ENCODE data around the gene ANKFN1.

ANKFN1 gene

DNA sequence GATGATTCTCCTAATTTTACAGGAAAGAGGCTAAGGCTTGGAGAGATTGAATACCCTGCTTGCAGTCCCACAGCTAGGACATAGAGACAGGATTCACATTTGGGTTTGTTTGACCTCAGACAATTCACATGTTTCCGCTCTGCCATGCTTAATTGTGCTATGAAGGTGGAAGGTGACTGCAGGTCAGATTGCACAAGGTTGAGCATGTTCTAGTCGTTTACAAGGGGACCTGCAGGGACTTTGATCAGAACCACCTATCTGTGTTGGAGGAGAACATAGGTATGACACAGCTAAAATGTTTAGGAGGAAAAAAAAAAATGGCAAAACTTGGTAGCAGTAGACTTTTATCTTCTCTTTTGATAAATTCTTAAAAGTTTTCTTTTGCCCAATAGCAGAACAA, 4.9 kb upstream of the ANKFN1 start:
- no peak for DNase-seq (ENCODE audit: low spot score)

DNA sequence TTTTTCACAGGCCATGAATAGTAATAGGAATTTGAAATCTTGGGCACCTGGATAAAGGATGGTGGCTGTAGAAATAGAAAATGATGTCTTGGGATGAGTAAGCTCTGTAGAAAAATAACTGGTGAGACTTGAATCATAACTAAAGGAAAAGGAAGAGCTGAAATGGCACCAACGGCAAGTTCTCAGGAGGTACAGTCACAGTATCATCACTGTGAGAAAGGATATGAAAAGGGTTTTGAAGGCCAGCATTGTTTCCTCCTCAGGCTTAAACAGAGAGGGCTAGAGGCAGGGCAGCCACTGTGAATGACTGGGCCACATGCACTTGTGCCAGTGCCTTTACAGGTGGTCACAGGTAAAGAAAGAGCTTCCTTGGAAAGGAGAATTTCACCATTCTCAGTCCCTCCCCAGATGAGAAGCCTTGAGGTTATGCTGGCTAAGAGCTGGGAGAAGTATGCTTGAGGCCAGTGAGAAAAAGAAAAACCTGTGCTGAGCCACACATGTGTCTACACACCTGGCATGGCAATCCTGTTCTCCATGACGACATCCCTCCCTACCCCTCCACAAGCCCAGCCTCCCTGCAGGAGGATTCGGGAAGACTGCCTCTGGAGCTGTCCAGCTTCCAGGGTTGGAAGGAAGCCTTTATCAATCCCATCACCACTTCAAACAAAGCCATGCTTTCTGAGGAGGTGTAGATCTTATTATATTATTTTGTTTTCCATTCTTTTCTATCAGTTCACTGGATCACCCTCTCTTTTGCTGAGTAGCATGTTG, 3.8 kb upstream of the ANKFN1 start:
- no peak for DNase-seq (ENCODE audit: low spot score)

DNA sequence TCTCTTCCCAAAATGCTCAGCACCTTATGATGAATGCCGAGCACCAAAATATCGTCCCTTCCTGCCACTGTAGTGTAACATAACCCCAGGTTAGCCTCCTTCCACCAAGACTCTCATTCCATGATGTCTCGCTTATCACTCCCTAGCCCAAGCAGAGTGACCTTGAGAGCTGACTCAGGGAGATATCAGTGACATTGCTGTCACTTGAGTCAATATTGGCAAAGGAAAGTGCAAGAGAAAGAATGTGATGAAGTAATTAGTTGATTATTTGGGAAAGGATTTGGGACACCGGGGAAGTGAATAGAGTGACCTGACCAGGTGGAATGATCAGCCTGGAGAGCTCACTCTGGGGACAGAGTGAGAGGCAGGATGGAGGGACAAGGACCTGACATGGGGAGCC, 2.6 kb upstream of the ANKFN1 start:
- DNase-seq (ENCODE audit: low spot score), result no peak

GRCh38 chr17:56157845-56158244, 4.6 kb downstream of the ANKFN1 start:
- DNase-seq (ENCODE audit: low spot score), result no peak

DNA sequence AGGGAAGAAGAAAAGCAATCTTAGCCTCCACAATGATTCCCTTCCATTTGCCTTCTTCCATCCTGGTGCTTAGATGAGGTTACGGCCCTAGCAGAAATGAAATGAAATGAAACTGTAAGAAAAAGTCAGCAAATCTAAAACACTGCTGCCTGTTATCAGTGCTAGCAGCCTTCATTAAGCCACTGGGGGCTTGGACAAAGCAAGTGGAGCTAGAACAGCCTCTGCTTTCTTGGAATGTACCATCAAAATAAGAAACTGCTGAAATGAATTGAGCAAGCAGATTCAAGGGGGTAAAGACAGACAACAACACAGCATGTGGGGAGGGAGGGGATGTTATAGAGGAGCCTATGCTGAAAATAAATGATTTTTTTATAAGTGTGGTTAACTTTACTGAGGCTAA, 5.1 kb downstream of the ANKFN1 start:
- no peak for DNase-seq (ENCODE audit: low spot score)

GRCh38 chr17:56158915-56159825, 5.9 kb downstream of the ANKFN1 start:
- DNase-seq (ENCODE audit: low spot score), result no peak

- no peak for DNase-seq (ENCODE audit: low spot score)
These were observed 6.6 kb downstream of the ANKFN1 start for GRCh38 chr17:56159826-56160380.

DNA sequence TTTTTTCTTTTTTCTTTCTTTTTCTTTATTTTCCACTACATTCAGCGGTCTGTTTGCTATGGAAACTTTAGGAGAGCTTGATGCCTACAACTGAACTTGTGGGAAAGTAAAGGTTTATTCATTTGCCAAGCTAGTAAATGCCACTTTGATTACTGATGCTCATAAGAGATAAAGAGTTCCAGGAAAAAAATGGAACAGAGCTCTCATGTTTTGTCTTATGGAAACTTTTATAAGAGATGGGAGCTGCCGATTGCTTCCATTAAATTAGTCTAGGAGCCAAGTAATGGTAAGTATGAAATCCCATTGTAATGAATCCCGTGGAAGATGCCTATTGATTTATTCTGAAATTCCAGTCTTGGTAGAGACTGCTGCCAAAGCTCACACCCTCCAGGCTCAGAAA, 7.1 kb downstream of the ANKFN1 start:
- DNase-seq (ENCODE audit: low spot score), result no peak

- DNase-seq (ENCODE audit: low spot score), result no peak
These were observed 11.9 kb downstream of the ANKFN1 start for GRCh38 chr17:56165072-56165641.

- DNase-seq (ENCODE audit: low spot score), result no peak
These were observed 14.2 kb downstream of the ANKFN1 start for GRCh38 chr17:56167491-56167890.

DNA sequence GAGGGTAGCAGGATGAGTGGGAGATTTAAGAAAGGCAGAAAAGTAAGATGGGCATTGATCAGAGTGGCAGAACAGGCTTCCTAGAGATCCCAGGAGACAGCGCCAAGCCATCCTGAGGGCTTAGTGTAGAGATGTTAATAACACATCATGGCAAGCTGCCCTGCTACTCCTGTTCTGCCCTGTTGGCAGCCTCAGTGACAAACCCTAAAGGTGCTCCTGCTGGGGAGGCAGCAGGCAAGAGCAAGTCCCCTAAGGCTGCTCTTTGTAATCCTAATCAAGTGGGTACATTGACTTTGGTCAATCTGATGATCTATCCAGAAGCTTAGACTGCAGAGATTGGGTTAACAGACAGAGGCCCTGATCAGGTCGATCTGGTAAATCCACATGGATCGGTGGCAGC, 16.3 kb downstream of the ANKFN1 start:
- no peak for DNase-seq (ENCODE audit: low spot score)

DNA sequence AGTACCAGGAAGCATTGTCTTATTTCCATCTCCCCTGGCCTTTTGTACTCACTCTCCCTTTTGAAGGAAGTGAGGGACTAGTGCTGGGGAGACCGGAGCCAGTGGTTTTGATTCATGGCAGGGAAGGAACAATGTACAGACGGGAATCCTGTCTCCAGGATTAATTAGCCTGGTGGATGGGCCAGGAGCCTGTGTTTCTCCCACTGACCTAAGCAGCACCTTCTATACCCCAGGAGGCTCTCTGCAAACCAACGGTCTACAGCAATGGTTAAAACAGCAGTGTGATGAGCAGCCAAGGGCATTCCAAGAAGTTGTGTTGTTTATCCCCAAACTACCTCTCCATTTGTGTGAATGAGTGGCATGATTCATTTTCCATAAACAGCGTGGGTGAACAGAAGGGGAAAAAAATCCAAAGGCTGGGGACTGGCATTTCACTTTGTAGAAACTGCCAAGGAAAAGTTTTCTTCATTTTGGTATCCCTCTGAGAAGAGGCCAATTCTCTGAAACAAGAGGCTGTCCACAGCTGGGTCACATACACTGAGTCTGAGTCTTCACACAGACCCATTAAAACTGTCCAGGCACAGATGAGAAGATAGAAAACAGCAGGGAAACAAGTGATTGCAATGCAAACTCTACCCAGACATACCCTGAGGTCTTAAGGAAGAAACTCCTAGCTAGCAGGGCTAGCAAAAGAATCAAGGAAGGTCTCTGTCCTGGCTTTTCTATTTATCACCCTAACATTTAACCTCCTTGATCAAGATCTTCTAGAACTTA, 18.1 kb downstream of the ANKFN1 start:
- no peak for DNase-seq (ENCODE audit: low spot score)

DNA sequence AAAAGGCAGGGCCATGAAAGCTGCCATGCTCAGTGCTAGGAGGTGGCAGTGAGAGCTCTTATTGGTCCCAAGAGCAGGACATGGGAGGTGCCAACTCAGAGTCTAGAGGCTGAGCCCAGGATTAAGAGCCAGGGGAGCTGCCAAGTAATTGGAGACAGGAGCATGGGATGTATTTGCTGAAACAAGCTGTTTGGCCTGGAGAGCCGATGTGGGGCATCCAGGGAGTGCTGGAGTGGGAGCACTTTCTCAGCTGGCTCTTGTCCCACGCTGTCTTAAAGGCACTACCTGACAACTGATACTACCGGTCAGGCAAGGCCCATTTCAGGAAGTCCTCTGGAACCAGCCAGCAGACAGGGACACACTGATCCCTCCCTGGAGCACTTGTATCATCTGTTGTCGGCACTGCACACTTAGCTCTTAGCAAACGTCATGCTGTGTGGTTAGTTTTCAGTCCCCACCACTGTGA, 19.3 kb downstream of the ANKFN1 start:
- DNase-seq (ENCODE audit: low spot score), result no peak

DNA sequence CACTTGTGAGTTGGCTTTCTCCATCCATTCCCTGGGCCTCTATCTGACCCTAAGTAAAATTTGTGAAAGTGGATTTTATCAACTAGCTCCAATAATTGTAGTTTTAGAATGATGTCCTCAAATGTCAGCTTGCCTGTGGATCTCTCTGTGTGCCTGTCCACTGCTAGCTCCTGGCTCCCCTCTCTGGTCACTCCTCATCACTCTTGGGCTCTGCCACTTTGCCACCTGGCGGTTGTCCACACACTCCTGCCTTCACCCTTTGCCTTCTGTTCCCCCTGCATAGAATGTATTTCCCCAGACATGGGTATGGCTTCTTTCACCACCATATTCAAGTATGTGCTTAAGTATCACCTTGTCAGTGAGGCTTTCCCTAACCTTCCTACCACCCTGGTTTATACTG, 19.8 kb downstream of the ANKFN1 start:
- DNase-seq (ENCODE audit: low spot score), result no peak

GRCh38 chr17:56173958-56174835, 20.9 kb downstream of the ANKFN1 start:
- DNase-seq (ENCODE audit: low spot score), result no peak

DNA sequence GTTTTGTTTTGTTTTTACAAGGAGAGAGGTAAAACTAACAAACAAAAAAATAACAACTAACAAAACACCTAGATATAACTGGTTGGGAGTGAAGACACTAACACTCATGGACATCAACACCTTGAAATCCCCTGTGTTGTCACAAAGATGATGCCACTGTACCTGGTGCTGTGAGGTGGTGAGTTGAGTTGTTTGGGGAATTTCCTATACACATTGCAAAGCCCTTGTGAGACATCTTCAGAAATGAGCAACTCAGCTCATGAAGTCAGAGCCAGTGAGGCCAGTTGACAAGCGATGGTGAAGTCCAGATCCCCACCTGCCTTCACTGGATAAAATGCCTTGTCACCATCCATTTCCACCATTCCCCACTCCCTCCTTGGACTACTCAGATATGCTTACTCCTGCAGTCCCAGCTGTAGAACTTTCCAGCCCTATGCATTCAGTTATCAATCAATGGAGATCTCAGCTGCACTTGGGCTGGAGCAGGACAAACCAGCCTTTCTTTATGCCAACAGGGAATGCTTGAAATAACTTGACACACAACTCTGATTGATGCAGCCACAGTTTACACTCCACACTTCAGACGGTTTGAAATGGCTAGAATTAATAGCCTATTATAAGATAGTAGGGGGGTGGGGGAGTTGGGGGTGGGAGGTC, 22.2 kb downstream of the ANKFN1 start:
- no peak for DNase-seq (ENCODE audit: low spot score)

DNA sequence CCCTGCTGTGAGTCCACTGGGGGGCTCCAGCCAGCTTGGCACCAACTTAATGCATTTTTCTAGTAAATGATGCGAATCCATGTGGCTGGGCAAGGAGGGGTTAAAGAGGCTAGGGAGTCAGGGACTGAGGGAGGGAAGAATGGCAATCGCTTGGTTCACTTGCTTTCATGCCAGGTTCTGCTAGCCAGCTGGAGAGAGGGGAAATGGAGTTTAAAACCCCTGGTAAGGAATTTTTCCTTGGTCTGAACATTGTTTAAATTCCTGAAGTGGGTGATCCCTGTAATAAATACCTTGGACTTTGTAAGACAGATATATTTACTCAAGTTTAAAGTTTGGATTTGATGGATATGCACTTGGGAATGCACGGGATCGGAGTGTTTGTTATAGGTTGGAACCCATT, 22.8 kb downstream of the ANKFN1 start:
- DNase-seq (ENCODE audit: low spot score), result no peak

GRCh38 chr17:56177361-56177760, 24.1 kb downstream of the ANKFN1 start:
- DNase-seq (ENCODE audit: low spot score), result no peak

- DNase-seq (ENCODE audit: low spot score), result no peak
These were observed 24.9 kb downstream of the ANKFN1 start for GRCh38 chr17:56178203-56178602.

- DNase-seq (ENCODE audit: low spot score), result no peak
These were observed 28.8 kb downstream of the ANKFN1 start for GRCh38 chr17:56182081-56182480.
